CD4-positive, alpha-beta T cell treated with Interleukin-2 at 100 ng/mL for 4 hours (primary cell): ENCODE data around the gene SIN3A.
"Not testable (repeated sequence)": the region's sequence is repeated elsewhere in the genome, so short reads cannot be mapped to it uniquely, and the experiment has no call there.

Experiments
- DNase-seq: peaks from one replicate; pipeline ENCODE4 v3.0.0-alpha.2; 2020; ENCODE audit warnings: low spot score

The SIN3A gene

GRCh38 chr15:75333654-75334419 lies 117.7 kb downstream of the SIN3A start:
- not testable (repeated sequence) for DNase-seq

GRCh38 chr15:75332093-75332492 lies 119.4 kb downstream of the SIN3A start:
- DNase-seq = not testable (repeated sequence)

GRCh38 chr15:75329571-75329970 lies 121.9 kb downstream of the SIN3A start:
- no peak for DNase-seq

GRCh38 chr15:75328493-75329314 lies 122.8 kb downstream of the SIN3A start:
- no peak for DNase-seq

GRCh38 chr15:75327491-75327890 lies 124.0 kb downstream of the SIN3A start:
- DNase-seq = no peak

GRCh38 chr15:75327005-75327404 lies 124.5 kb downstream of the SIN3A start:
- no peak for DNase-seq

GRCh38 chr15:75325922-75326321 lies 125.6 kb downstream of the SIN3A start:
- no peak for DNase-seq

GRCh38 chr15:75321711-75322110 lies 129.8 kb downstream of the SIN3A start:
- DNase-seq = no peak
